ENCODE measurements around the gene CGRRF1. TPM values are rescaled to one million over a fixed set of nuclear protein-coding genes. Genes with fewer than 3 reads are reported as not detected.

The CGRRF1 gene
- total RNA-seq, 4 donors from 2014 or later: 5.7 to 14.0 (median 10.2) TPM

GRCh38 chr14:54524410-54524809 lies 14.7 kb downstream of the CGRRF1 start:
- 97 to 98% methylated on average over 4 of the region's 4 CpGs for WGBS, 2 donors
- intact Hi-C loops (cut with DNase I; ENCODE audit: low total_unique reads): no loop called here
- DNase-seq (ENCODE audit: low spot score in 2 of 2): no peak

GRCh38 chr14:54528973-54529372 lies 19.3 kb downstream of the CGRRF1 start:
- 78 to 84% methylated on average over 2 of the region's 2 CpGs for WGBS, 2 donors
- TF ChIP-seq POLR2A (IDR thresholded peaks at IDR 0.05): no peak
- TF ChIP-seq, protein P1, sequence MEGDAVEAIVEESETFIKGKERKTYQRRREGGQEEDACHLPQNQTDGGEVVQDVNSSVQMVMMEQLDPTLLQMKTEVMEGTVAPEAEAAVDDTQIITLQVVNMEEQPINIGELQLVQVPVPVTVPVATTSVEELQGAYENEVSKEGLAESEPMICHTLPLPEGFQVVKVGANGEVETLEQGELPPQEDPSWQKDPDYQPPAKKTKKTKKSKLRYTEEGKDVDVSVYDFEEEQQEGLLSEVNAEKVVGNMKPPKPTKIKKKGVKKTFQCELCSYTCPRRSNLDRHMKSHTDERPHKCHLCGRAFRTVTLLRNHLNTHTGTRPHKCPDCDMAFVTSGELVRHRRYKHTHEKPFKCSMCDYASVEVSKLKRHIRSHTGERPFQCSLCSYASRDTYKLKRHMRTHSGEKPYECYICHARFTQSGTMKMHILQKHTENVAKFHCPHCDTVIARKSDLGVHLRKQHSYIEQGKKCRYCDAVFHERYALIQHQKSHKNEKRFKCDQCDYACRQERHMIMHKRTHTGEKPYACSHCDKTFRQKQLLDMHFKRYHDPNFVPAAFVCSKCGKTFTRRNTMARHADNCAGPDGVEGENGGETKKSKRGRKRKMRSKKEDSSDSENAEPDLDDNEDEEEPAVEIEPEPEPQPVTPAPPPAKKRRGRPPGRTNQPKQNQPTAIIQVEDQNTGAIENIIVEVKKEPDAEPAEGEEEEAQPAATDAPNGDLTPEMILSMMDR (IDR thresholded peaks at IDR 0.05): no peak
- intact Hi-C loops (cut with DNase I; ENCODE audit: low total_unique reads): no loop called here
- no peak overlapping the region for H3K4me3 ChIP-seq (ENCODE audit: low read depth, poor library complexity, severe bottlenecking)
- DNase-seq (ENCODE audit: low spot score in 2 of 2): no peak

More at GRCh38 chr14:54524410-54524809, 14.7 kb downstream of the CGRRF1 start:
- H3K4me3 ChIP-seq (ENCODE audit: low read depth, poor library complexity, severe bottlenecking): no peak overlapping the region
- no peak for TF ChIP-seq POLR2A (IDR thresholded peaks at IDR 0.05)
- TF ChIP-seq, protein P1 (IDR thresholded peaks at IDR 0.05): no peak

GRCh38 chr14:54529811-54530210 lies 20.1 kb downstream of the CGRRF1 start:
- H3K4me3 ChIP-seq (ENCODE audit: low read depth, poor library complexity, severe bottlenecking): no peak overlapping the region
- WGBS, 2 donors: 55 to 63% methylated on average over 1 of the region's 1 CpG
- TF ChIP-seq POLR2A (IDR thresholded peaks at IDR 0.05): no peak
- TF ChIP-seq, protein P1 (IDR thresholded peaks at IDR 0.05): no peak
- intact Hi-C loops (cut with DNase I; ENCODE audit: low total_unique reads): no loop called here
- no peak for DNase-seq (ENCODE audit: low spot score in 2 of 2)

GRCh38 chr14:54532111-54533012 lies 22.7 kb downstream of the CGRRF1 start:
- DNase-seq (ENCODE audit: low spot score in 2 of 2): no peak
- TF ChIP-seq, protein P1 (IDR thresholded peaks at IDR 0.05): no peak
- no peak for TF ChIP-seq POLR2A (IDR thresholded peaks at IDR 0.05)
- 92 to 98% methylated on average over 3 of the region's 3 CpGs for WGBS, 2 donors
- H3K4me3 ChIP-seq (ENCODE audit: low read depth, poor library complexity, severe bottlenecking): no peak overlapping the region
- intact Hi-C loops (cut with DNase I; ENCODE audit: low total_unique reads): no loop called here

GRCh38 chr14:54533100-54533499 lies 23.4 kb downstream of the CGRRF1 start:
- H3K4me3 ChIP-seq (ENCODE audit: low read depth, poor library complexity, severe bottlenecking): no peak overlapping the region
- intact Hi-C loops (cut with DNase I; ENCODE audit: low total_unique reads): no loop called here
- TF ChIP-seq, protein P1 (IDR thresholded peaks at IDR 0.05): no peak
- TF ChIP-seq POLR2A (IDR thresholded peaks at IDR 0.05): no peak
- 92 to 94% methylated on average over 1 of the region's 1 CpG for WGBS, 2 donors
- no peak for DNase-seq (ENCODE audit: low spot score in 2 of 2)

Measured in lower leg skin (tissue), 4 donors.